OCI-LY7 (cell line): ENCODE results near the gene TM9SF1. TPM values are rescaled to one million over a fixed set of nuclear protein-coding genes. Genes with fewer than 3 reads are reported as not detected.

Source experiments
- BruUV-seq: library from RNA; stranded (reverse); fragments of 400-500 nt; replicated peaks from 2 replicates; lab custom pipeline; 2021; lab: Mats Ljungman, UMichigan
- CTCF ChIA-PET: fragments of 300-600 bp; sonication (Branson Sonifier 250); formaldehyde crosslinking; loops from one replicate; lab custom pipeline; 2022; ENCODE audit warnings: antibody characterized with exemption; ENCODE audit not compliant: unreplicated experiment; lab: Charles Lee
- POLR2A ChIA-PET: fragments of 300-600 bp; sonication (Branson Sonifier 250); formaldehyde crosslinking; loops from one replicate; lab custom pipeline; 2022; ENCODE audit warnings: antibody characterized with exemption; lab: Charles Lee
- DNase-seq: peaks from one replicate; pipeline ENCODE4 v3.0.0-alpha.2; 2015; ENCODE audit warnings: low spot score
- H2AFZ ChIP-seq: fragments of 200-600 bp; sonication (generic), shearing (Covaris generic); 2 replicates; pipeline ENCODE4 v1.6.1; 2014; ENCODE audit warnings: mild to moderate bottlenecking, antibody characterized with exemption, low read length, moderate library complexity
- H3K27ac ChIP-seq: fragments of 200-600 bp; sonication (generic); 2 replicates; pipeline ENCODE4 v1.5.1; 2014; ENCODE audit warnings: mixed run types, low read depth, mild to moderate bottlenecking, moderate library complexity, low read length, inconsistent platforms; ENCODE audit not compliant: poor library complexity, severe bottlenecking
- H3K36me3 ChIP-seq: fragments of 200-600 bp; sonication (generic); 2 replicates; pipeline ENCODE4 v1.6.1; 2014; ENCODE audit warnings: mild to moderate bottlenecking, antibody characterized with exemption, low read length, moderate library complexity, mixed read lengths; ENCODE audit not compliant: insufficient read depth
- H3K4me1 ChIP-seq: fragments of 200-600 bp; sonication (generic); 2 replicates; pipeline ENCODE4 v1.5.1; 2014; ENCODE audit warnings: mild to moderate bottlenecking, low read length; ENCODE audit not compliant: insufficient read depth, poor library complexity, severe bottlenecking
- H3K4me2 ChIP-seq: fragments of 200-600 bp; sonication (generic); 2 replicates; pipeline ENCODE4 v1.6.1; 2014; ENCODE audit warnings: mild to moderate bottlenecking, low read length
- H3K4me3 ChIP-seq: fragments of 200-600 bp; sonication (generic); 2 replicates; pipeline ENCODE4 v1.5.1; 2014; ENCODE audit warnings: mild to moderate bottlenecking, low read depth, low read length; ENCODE audit not compliant: poor library complexity, severe bottlenecking
- H3K79me2 ChIP-seq: fragments of 200-600 bp; sonication (generic); 2 replicates; pipeline ENCODE4 v1.6.1; 2016; ENCODE audit warnings: low read depth, mild to moderate bottlenecking, low read length, moderate library complexity, mixed read lengths; ENCODE audit not compliant: insufficient read depth
- H3K9me2 ChIP-seq: fragments of 200-600 bp; sonication (generic); 2 replicates; pipeline ENCODE4 v1.6.1; 2016; ENCODE audit warnings: mild to moderate bottlenecking, low read length, mixed read lengths; ENCODE audit not compliant: insufficient read depth
- H3K9me3 ChIP-seq: fragments of 200-600 bp; sonication (generic); 2 replicates; pipeline ENCODE4 v1.6.1; 2014; ENCODE audit warnings: mild to moderate bottlenecking, mixed run types, low read length, mixed read lengths
- H4K20me1 ChIP-seq: fragments of 200-600 bp; sonication (generic); 2 replicates; pipeline ENCODE4 v1.6.1; 2014; ENCODE audit warnings: mild to moderate bottlenecking, antibody characterized with exemption, low read length, moderate library complexity, mixed read lengths; ENCODE audit not compliant: insufficient read depth
- EZH2phosphoT487 ChIP-seq: fragments of 200-600 bp; sonication (generic); IDR thresholded peaks from 2 replicates; pipeline ENCODE4 v1.6.1; 2018; ENCODE audit warnings: low read depth, borderline replicate concordance, mild to moderate bottlenecking, mixed run types, antibody characterized with exemption, low read length, moderate library complexity, mixed read lengths
- intact Hi-C: fragments of 100-400 bp; cut with micrococcal nuclease; formaldehyde crosslinking; loops from one replicate; pipeline ENCODE4 v1.10.0; 2022; ENCODE audit not compliant: unreplicated experiment
- total RNA-seq, 2 experiments: library from RNA; depleted of rRNA in 1 of 2; stranded (reverse); fragments of >200 nt in 1 of 2; shearing (Covaris generic) in 1 of 2; gene quantifications; 2 replicates each; pipeline ENCODE4 v1.2.3, GENCODE V29; 2014 to 2022
- TF ChIP-seq, protein P1 (sequence below): fragments of 200-600 bp; sonication (generic); conservative IDR thresholded peaks from 2 replicates; pipeline ENCODE4 v1.5.1; 2014; ENCODE audit warnings: mild to moderate bottlenecking, antibody characterized with exemption, low read length, moderate library complexity, mixed read lengths

The TM9SF1 gene
- total RNA-seq, 2 experiments from 2014 or later: 23.4 to 27.8 TPM

DNA sequence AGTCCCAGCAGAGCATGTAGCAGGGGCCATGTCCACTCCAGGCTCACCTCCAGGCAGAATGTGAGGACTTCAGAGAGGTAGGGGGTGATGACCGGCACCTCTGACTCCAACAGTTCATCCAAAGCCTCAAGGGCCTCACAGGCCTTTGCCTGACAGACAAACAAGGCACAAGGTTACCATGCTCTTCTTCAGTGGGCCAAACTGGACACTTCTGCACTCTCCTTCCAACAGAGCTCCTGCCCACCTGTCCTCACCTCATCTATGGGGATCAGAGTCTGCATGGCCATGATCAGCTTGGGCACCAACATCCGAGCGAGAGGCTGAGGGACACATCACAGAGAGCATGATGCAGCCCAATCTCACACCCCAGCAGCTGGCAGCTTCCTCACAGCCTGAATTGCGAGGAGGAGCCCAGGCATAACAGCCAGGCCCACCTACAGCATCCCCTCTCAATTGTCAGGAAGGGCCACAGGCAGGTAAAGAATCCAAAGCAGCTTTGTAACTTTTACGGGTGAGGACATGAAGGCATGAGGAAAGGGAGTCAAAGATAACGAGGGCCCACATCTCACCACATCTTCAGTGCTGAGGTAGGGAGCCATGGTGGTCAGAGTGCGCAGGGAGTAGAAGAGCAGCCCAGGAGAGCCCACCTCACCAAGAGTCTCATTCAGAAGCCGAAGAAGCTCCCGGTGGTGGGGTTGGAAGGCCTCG is 8.3 kb downstream of the TM9SF1 start:
- intact Hi-C loops: no loop called here
- TF ChIP-seq EZH2phosphoT487: no peak
- TF ChIP-seq, protein P1, sequence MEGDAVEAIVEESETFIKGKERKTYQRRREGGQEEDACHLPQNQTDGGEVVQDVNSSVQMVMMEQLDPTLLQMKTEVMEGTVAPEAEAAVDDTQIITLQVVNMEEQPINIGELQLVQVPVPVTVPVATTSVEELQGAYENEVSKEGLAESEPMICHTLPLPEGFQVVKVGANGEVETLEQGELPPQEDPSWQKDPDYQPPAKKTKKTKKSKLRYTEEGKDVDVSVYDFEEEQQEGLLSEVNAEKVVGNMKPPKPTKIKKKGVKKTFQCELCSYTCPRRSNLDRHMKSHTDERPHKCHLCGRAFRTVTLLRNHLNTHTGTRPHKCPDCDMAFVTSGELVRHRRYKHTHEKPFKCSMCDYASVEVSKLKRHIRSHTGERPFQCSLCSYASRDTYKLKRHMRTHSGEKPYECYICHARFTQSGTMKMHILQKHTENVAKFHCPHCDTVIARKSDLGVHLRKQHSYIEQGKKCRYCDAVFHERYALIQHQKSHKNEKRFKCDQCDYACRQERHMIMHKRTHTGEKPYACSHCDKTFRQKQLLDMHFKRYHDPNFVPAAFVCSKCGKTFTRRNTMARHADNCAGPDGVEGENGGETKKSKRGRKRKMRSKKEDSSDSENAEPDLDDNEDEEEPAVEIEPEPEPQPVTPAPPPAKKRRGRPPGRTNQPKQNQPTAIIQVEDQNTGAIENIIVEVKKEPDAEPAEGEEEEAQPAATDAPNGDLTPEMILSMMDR: no peak
- no TSS peak for BruUV-seq
- Histone ChIP-seq H4K20me1 (no peaks in the 10 kb centered on the region), H3K4me1 (peaks cover 16% of the 10 kb centered on the region), H3K27ac (no peak overlapping the region), H3K4me3 (peak overlapping the region; percentile 85), H3K9me3 (no peaks in the 10 kb centered on the region), H3K36me3 (peaks cover 58% of the 10 kb centered on the region), H3K79me2 (peaks cover 11% of the 10 kb centered on the region; the same call in 1 of the 2 replicates), H2AFZ (no peak overlapping the region), H3K4me2 (peak overlapping the region; percentile 93), H3K9me2 (no peaks in the 10 kb centered on the region)
- DNase-seq: no peak
- POLR2A ChIA-PET: no interaction called here
- CTCF ChIA-PET: no interaction called here

DNA sequence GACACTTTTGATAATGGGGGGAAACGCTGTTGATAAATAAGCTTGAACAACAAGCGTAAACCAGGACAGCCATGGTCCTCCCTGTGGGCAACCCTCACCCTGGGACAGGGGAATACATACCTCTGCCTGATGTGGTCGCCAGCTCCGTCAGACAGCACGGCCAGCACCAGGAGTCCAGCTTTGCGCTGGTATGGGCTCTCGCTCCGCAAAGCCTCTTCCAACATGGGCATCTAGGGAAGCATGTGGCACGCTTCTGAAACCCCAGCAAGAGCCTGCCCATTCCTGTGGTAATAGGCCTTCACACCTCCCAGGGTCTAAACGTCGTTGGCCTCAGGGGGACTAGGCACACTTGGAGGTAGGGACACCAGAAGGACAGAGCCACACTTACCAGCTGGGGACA is 9.5 kb downstream of the TM9SF1 start:
- Histone ChIP-seq H3K36me3 (peaks cover 67% of the 10 kb centered on the region), H3K4me2 (no peak overlapping the region), H3K4me1 (peaks cover 16% of the 10 kb centered on the region), H3K4me3 (no peak overlapping the region), H2AFZ (no peak overlapping the region), H3K9me3 (no peaks in the 10 kb centered on the region), H3K79me2 (peaks cover 11% of the 10 kb centered on the region; the same call in 1 of the 2 replicates), H4K20me1 (no peaks in the 10 kb centered on the region), H3K27ac (no peak overlapping the region), H3K9me2 (no peaks in the 10 kb centered on the region)
- CTCF ChIA-PET: no interaction called here
- BruUV-seq: no TSS peak
- TF ChIP-seq, protein P1: no peak
- TF ChIP-seq EZH2phosphoT487: no peak
- POLR2A ChIA-PET: interaction anchor here (0.9 kb wide), 1 partner anchor 26 kb away, joined by 4 read pairs; no protein-coding TSS in a partner anchor
- DNase-seq: no peak
- intact Hi-C loops: no loop called here

DNA sequence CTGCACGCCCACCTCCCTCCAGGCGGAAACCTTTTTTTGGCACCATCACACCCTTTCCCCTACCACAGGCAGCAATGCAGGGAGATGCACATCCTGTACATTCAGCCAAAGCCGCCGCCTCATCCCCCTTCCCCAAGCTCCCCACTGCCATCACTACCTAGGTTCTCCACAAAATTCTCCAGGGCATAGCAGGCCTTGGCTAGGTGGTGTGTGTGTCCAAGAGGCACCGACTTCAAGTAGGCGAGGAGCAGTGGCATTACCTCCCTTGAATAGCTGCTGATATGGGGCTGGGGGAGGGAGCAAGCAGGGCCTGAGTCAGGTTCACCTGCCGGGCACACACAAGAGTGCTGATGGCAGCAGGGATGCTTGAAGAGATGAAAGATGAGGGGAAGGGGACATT is 10.2 kb downstream of the TM9SF1 start:
- no peak overlapping the region for H2AFZ ChIP-seq
- TF ChIP-seq, protein P1: no peak
- no peak for TF ChIP-seq EZH2phosphoT487
- no peaks in the 10 kb centered on the region for H3K9me2 ChIP-seq
- H3K4me3 ChIP-seq: no peak overlapping the region
- H3K9me3 ChIP-seq: no peaks in the 10 kb centered on the region
- H4K20me1 ChIP-seq: no peaks in the 10 kb centered on the region
- CTCF ChIA-PET: no interaction called here
- no peak for DNase-seq
- H3K79me2 ChIP-seq: peaks cover 11% of the 10 kb centered on the region; the same call in 1 of the 2 replicates
- BruUV-seq: no TSS peak
- no peak overlapping the region for H3K4me2 ChIP-seq
- intact Hi-C loops: no loop called here
- POLR2A ChIA-PET: no interaction called here
- H3K36me3 ChIP-seq: peaks cover 70% of the 10 kb centered on the region
- no peak overlapping the region for H3K27ac ChIP-seq
- H3K4me1 ChIP-seq: peaks cover 16% of the 10 kb centered on the region
